Breast epithelium (tissue), 4 donors: ENCODE results near the gene TMEM108. TPM values are rescaled to one million over a fixed set of nuclear protein-coding genes. Genes with fewer than 3 reads are reported as not detected.

ENCODE experiments used
- DNase-seq, 2 donors: peaks; one replicate each; pipeline ENCODE4 v3.0.0-alpha.2; 2019; ENCODE audit warnings: low spot score in 2 of 2
- H3K27ac ChIP-seq, 2 donors: fragments of 200-600 bp; sonication (generic) in 1 of 2; one replicate each; pipeline ENCODE4 v1.5.1; 2016 to 2019; ENCODE audit warnings: mild to moderate bottlenecking in 1 of 2
- H3K27me3 ChIP-seq, 2 donors: fragments of 200-600 bp; sonication (generic) in 1 of 2; one replicate each; pipeline versions ENCODE4 v1.5.1 to v1.6.0; 2017 to 2019; ENCODE audit warnings: control low read depth in 1 of 2, mild to moderate bottlenecking in 1 of 2
- H3K36me3 ChIP-seq: fragments of 200-600 bp; one replicate; pipeline ENCODE4 v1.5.1; 2019
- H3K4me1 ChIP-seq, 2 donors: fragments of 200-600 bp; sonication (generic); one replicate each; pipeline ENCODE4 v1.5.1; 2016 to 2019; ENCODE audit warnings: control low read depth in 1 of 2
- H3K4me3 ChIP-seq, 3 donors: fragments of 200-600 bp; sonication (generic); 1 replicate in 2 of 3; 2 replicates in 1 of 3; pipeline ENCODE4 v1.5.1; 2016 to 2019; ENCODE audit warnings: mild to moderate bottlenecking in 3 of 3, moderate library complexity in 2 of 3
- H3K9me3 ChIP-seq, 2 donors: fragments of 200-600 bp; sonication (generic) in 1 of 2; one replicate each; pipeline ENCODE4 v1.5.1; 2016 to 2019; ENCODE audit warnings: control low read depth in 1 of 2
- CTCF ChIP-seq, 3 donors: fragments of 450-650 bp; IDR thresholded peaks; one replicate each; pipeline ENCODE4 v1.5.1; 2016 to 2017; ENCODE audit warnings: antibody characterized with exemption in 3 of 3, mild to moderate bottlenecking in 3 of 3, moderate library complexity in 3 of 3
- POLR2A ChIP-seq: fragments of 450-650 bp; IDR thresholded peaks from one replicate; pipeline ENCODE4 v1.6.1; 2016; ENCODE audit warnings: antibody characterized with exemption, mild to moderate bottlenecking, moderate library complexity
- POLR2AphosphoS5 ChIP-seq, 3 donors: sonication (generic); formaldehyde crosslinking; IDR thresholded peaks; one replicate each; pipeline ENCODE4 v1.6.1; 2017; ENCODE audit warnings: antibody characterized with exemption in 3 of 3
- intact Hi-C: fragments of 100-400 bp; cut with DNase I; formaldehyde crosslinking; loops from one replicate; pipeline ENCODE4 v1.15.1; 2023; ENCODE audit warnings: low total_unique reads
- total RNA-seq, 3 donors: library from RNA; depleted of rRNA; stranded (reverse); fragments of >200 nt; gene quantifications; one replicate each; pipeline ENCODE4 v1.1.0, GENCODE V29; 2016

The TMEM108 gene
- total RNA-seq, 3 donors from 2014 or later, result 0.44 to 0.98 (median 0.48) TPM

- DNase-seq, result no peak
- no peak for TF ChIP-seq CTCF (IDR thresholded peaks at IDR 0.05)
- no peak for TF ChIP-seq POLR2A
- TF ChIP-seq POLR2AphosphoS5 (IDR thresholded peaks at IDR 0.05), result no peak
- Histone ChIP-seq H3K27me3 (no peaks in the 10 kb centered on the region), H3K27ac (no peak overlapping the region), H3K36me3 (no peaks in the 10 kb centered on the region), H3K9me3 (no peaks in the 10 kb centered on the region), H3K4me1 (no peaks in the 10 kb centered on the region), H3K4me3 (no peak overlapping the region)
- intact Hi-C loops, result no loop called here
Observed at GRCh38 chr3:133053532-133053931, 15.3 kb downstream of the TMEM108 start.

GRCh38 chr3:133054586-133054985, 16.4 kb downstream of the TMEM108 start:
- Histone ChIP-seq H3K4me3 (no peak overlapping the region), H3K9me3 (no peaks in the 10 kb centered on the region), H3K27me3 (no peaks in the 10 kb centered on the region), H3K36me3 (no peaks in the 10 kb centered on the region), H3K4me1 (no peaks in the 10 kb centered on the region), H3K27ac (no peak overlapping the region)
- TF ChIP-seq POLR2AphosphoS5 (IDR thresholded peaks at IDR 0.05) (no peak), POLR2A (no peak), CTCF (IDR thresholded peaks at IDR 0.05) (no peak)
- intact Hi-C loops, result no loop called here
- no peak for DNase-seq

GRCh38 chr3:133055339-133055738, 17.1 kb downstream of the TMEM108 start:
- Histone ChIP-seq H3K27me3 (no peaks in the 10 kb centered on the region), H3K27ac (no peak overlapping the region), H3K36me3 (no peaks in the 10 kb centered on the region), H3K4me1 (no peaks in the 10 kb centered on the region), H3K4me3 (no peak overlapping the region), H3K9me3 (no peaks in the 10 kb centered on the region)
- no peak for DNase-seq
- intact Hi-C loops, result no loop called here
- TF ChIP-seq CTCF (IDR thresholded peaks at IDR 0.05) (no peak), POLR2AphosphoS5 (IDR thresholded peaks at IDR 0.05) (no peak), POLR2A (no peak)

GRCh38 chr3:133058243-133058642, 20.1 kb downstream of the TMEM108 start:
- H3K36me3 ChIP-seq, result no peaks in the 10 kb centered on the region
- no peaks in the 10 kb centered on the region for H3K9me3 ChIP-seq
- intact Hi-C loops, result no loop called here
- no peaks in the 10 kb centered on the region for H3K27me3 ChIP-seq
- no peaks in the 10 kb centered on the region for H3K4me1 ChIP-seq
- no peak for DNase-seq
- no peak overlapping the region for H3K4me3 ChIP-seq
- H3K27ac ChIP-seq, result no peak overlapping the region
- TF ChIP-seq CTCF (IDR thresholded peaks at IDR 0.05) (no peak), POLR2A (no peak), POLR2AphosphoS5 (IDR thresholded peaks at IDR 0.05) (no peak)

GRCh38 chr3:133058831-133059230, 20.6 kb downstream of the TMEM108 start:
- Histone ChIP-seq H3K27ac (no peak overlapping the region), H3K36me3 (no peaks in the 10 kb centered on the region)
- intact Hi-C loops, result no loop called here

More at GRCh38 chr3:133058831-133059230, 20.6 kb downstream of the TMEM108 start:
- TF ChIP-seq CTCF (IDR thresholded peaks at IDR 0.05) (no peak), POLR2AphosphoS5 (IDR thresholded peaks at IDR 0.05) (no peak), POLR2A (no peak)
- Histone ChIP-seq H3K4me3 (no peak overlapping the region), H3K27me3 (no peaks in the 10 kb centered on the region), H3K9me3 (no peaks in the 10 kb centered on the region), H3K4me1 (no peaks in the 10 kb centered on the region)
- DNase-seq, result no peak
